Urinary bladder (tissue), 4 donors: Measurements from ENCODE around the gene HSD3B1. TPM values are rescaled to one million over a fixed set of nuclear protein-coding genes. Genes with fewer than 3 reads are reported as not detected.
"Not testable (repeated sequence)": the region's sequence is repeated elsewhere in the genome, so short reads cannot be mapped to it uniquely, and the experiment has no call there.

Source experiments
- DNase-seq: peaks from one replicate; pipeline ENCODE4 v3.0.0-alpha.2; 2015; ENCODE audit errors: extremely low spot score
- H3K27ac ChIP-seq: one replicate; pipeline ENCODE4 v1.5.1; 2013; ENCODE audit warnings: low read depth, mild to moderate bottlenecking, moderate library complexity
- H3K36me3 ChIP-seq: one replicate; pipeline ENCODE4 v1.6.1; 2013; ENCODE audit warnings: mild to moderate bottlenecking, moderate library complexity; ENCODE audit not compliant: insufficient read depth
- H3K4me1 ChIP-seq: one replicate; pipeline ENCODE4 v1.6.1; 2013; ENCODE audit warnings: mild to moderate bottlenecking, moderate library complexity; ENCODE audit not compliant: insufficient read depth
- H3K4me3 ChIP-seq: one replicate; pipeline ENCODE4 v1.5.1; 2013; ENCODE audit warnings: low read depth, low read length
- WGBS: extraction: QIAGEN DNeasy Blood & Tissue Kit; methylation state at CpG from one replicate; pipeline ENCODE4 v1.1.7; 2013; 5-methylcytosine and 5-hydroxymethylcytosine counted together
- polyA plus RNA-seq: library from polyadenylated mRNA; stranded (reverse); fragments of 200-250 nt; gene quantifications from one replicate; pipeline ENCODE4 v1.2.3, GENCODE V29; 2013
- total RNA-seq: library from RNA; depleted of rRNA; stranded (reverse); fragments of >200 nt; gene quantifications from one replicate; pipeline ENCODE4 v1.2.3, GENCODE V29; 2014
- donor health status: healthy with polysubstance abuse.
- donor health status: healthy.

HSD3B1 gene
- total and polyA plus RNA-seq, 2 donors: not detected

DNA sequence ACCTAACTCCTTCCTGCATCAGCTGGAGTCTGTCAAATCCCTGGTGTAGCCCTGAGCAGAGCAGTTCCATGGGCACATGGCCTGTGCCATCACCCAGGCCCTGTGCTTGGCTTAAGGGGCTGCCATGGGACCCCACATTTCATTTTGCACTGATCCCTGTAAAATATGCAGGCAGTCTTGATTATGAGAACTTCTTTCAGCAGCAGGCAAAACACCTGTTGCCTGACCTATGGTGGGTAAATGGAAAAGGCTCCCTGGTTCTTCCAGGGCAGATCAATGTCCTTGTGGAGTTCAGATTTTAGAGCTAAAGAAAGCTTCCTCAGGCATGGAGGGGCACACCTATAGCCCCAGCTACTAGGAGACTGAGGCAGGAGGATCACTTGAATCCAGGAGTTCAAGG lies 44.2 kb downstream of the HSD3B1 start:
- Histone ChIP-seq H3K4me1 (no peaks in the 10 kb centered on the region), H3K4me3 (no peak overlapping the region), H3K27ac (no peak overlapping the region), H3K36me3 (no peaks in the 10 kb centered on the region)
- DNase-seq: no peak

DNA sequence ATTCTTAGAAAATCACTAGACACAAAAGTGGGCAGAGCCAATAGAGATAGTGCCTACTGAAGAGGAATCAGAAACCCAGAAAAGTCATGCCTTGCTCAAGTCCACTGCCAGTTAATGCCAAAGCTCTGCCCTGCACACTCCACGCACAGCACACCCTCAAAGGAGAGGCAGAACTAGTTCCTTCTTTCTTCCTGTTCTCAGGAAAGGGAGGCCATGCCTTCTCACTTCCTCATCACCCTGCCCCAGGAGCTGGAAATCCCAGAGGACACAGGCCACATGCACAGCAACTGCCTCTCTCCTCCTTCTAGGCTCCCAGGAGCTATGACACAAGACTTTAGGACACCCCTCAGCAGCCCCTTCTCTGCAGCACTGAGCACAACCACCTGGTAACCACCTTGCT lies 45.6 kb downstream of the HSD3B1 start:
- not testable (repeated sequence) for DNase-seq, H3K36me3 ChIP-seq, H3K4me1 ChIP-seq, H3K4me3 ChIP-seq, H3K27ac ChIP-seq
- WGBS: 95% methylated on average over 1 of the region's 1 CpG

- 87% methylated on average over 1 of the region's 1 CpG for WGBS
- not testable (repeated sequence) for H3K4me1 ChIP-seq, DNase-seq, H3K4me3 ChIP-seq, H3K27ac ChIP-seq, H3K36me3 ChIP-seq
These were observed 46.5 kb downstream of the HSD3B1 start for GRCh38 chr1:119553302-119554071.

GRCh38 chr1:119554183-119554582 lies 47.2 kb downstream of the HSD3B1 start:
- H3K36me3 ChIP-seq: no peaks in the 10 kb centered on the region
- peak; percentile 15 for DNase-seq
- no peak overlapping the region for H3K4me3 ChIP-seq
- no peak overlapping the region for H3K27ac ChIP-seq
- no peaks in the 10 kb centered on the region for H3K4me1 ChIP-seq

DNA sequence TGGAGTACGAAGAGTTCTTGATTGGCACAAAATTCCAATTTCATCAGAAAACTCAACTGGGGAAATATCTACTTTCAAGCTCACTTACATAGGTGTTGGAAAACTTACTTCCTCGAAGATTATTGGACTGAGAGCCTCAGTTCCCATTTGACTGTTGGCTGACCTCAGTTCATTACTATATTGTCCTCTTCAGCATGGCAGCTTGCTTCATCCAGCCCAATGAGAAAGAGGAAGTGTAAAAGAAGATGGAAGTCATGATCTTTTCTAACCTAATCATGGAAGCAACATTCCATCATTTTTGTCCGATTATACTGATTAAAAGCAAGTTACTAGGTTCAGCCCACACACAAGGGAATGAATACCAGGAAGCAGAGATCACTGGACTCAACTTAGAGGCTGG lies 49.4 kb downstream of the HSD3B1 start:
- Histone ChIP-seq H3K4me3 (no peak overlapping the region), H3K27ac (no peak overlapping the region), H3K36me3 (no peaks in the 10 kb centered on the region), H3K4me1 (no peaks in the 10 kb centered on the region)
- WGBS: 89% methylated on average over 3 of the region's 3 CpGs
- DNase-seq: no peak

DNA sequence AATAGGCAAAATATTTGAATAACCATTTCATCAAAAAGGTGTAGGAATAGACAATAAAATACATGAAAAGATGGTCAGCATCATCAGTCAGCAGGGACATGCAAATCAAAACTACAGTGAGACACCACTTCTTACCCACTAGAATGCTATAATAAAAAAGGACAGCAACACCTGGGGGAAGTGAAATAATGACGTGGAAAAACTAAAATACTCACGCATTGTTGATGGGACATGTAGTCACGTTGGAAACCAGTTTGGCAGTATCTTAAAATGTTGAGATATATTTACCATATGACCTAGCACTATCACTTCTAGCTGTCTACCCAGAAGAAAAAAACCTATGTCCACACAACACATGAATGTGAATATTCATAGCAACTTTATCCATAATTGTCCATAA lies 53.4 kb downstream of the HSD3B1 start:
- H3K36me3 ChIP-seq, H3K27ac ChIP-seq, DNase-seq, H3K4me1 ChIP-seq, H3K4me3 ChIP-seq: not testable (repeated sequence)
- WGBS: 87% methylated on average over 3 of the region's 3 CpGs

DNA sequence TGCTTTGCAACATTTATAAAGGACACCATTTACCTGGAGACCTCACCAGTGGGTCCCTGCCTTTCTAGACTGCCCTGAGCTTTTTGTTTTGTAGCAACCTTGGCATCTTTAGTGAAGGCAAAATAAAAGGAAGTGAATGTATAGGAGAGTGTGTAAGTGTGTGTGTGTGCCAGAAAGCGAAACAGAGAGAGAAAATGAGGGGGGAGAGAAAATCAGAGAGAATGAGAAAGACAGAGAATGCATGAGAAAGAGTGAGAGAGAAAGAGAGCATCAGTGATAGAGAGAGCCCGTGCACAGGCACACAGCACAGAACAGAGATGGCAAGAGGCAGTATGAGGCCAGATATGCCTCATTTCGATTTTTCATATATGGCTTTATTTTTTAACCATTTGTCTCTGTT lies 57.5 kb downstream of the HSD3B1 start:
- no peaks in the 10 kb centered on the region for H3K4me1 ChIP-seq
- DNase-seq: no peak
- no peak overlapping the region for H3K27ac ChIP-seq
- no peaks in the 10 kb centered on the region for H3K36me3 ChIP-seq
- H3K4me3 ChIP-seq: no peak overlapping the region
- WGBS: 84% methylated on average over 3 of the region's 3 CpGs

Other genes starting within 250 kb of the HSD3B1 start
- 0.16 TPM for gene HAO2, start 138.4 kb upstream of the HSD3B1 start, total RNA-seq
- gene HAO2, start 138.4 kb upstream of the HSD3B1 start, polyA plus RNA-seq: 0.09 TPM
- not detected for gene HSD3B2, start 92.1 kb upstream of the HSD3B1 start, total RNA-seq
- gene HSD3B2, start 92.1 kb upstream of the HSD3B1 start, polyA plus RNA-seq: not detected
- gene ZNF697, start 141.1 kb downstream of the HSD3B1 start, total RNA-seq: 19.8 TPM
- gene ZNF697, start 141.1 kb downstream of the HSD3B1 start, polyA plus RNA-seq: 2.8 TPM
- 51.3 TPM for gene PHGDH, start 204.7 kb downstream of the HSD3B1 start, total RNA-seq
- 166 TPM for gene PHGDH, start 204.7 kb downstream of the HSD3B1 start, polyA plus RNA-seq